Thyroid gland (tissue), 4 donors: ENCODE measurements around the gene UBE2Q2. TPM values are rescaled to one million over a fixed set of nuclear protein-coding genes. Genes with fewer than 3 reads are reported as not detected.

Source experiments
- DNase-seq, 2 donors: peaks; one replicate each; pipeline ENCODE4 v3.0.0-alpha.2; 2019
- H3K27ac ChIP-seq, 3 donors: fragments of 200-600 bp; sonication (generic); 1 replicate in 2 of 3; 2 replicates in 1 of 3; pipeline ENCODE4 v1.5.1; 2016 to 2019; ENCODE audit warnings: mild to moderate bottlenecking in 1 of 3, moderate library complexity in 1 of 3
- H3K27me3 ChIP-seq: fragments of 200-600 bp; sonication (generic); one replicate; pipeline ENCODE4 v1.5.1; 2019
- H3K36me3 ChIP-seq, 2 donors: fragments of 200-600 bp; sonication (generic); one replicate each; pipeline ENCODE4 v1.5.1; 2016 to 2019
- H3K4me1 ChIP-seq, 2 donors: fragments of 200-600 bp; sonication (generic); one replicate each; pipeline ENCODE4 v1.5.1; 2017 to 2019
- H3K4me3 ChIP-seq, 3 donors: fragments of 200-600 bp; sonication (generic); replicated peaks in 1 of 3; 1 replicate in 2 of 3; 2 replicates in 1 of 3; pipeline ENCODE4 v1.5.1; 2016; ENCODE audit warnings: mild to moderate bottlenecking in 1 of 3
- H3K9me3 ChIP-seq: fragments of 200-600 bp; sonication (generic); one replicate; pipeline ENCODE4 v1.5.1; 2017
- CTCF ChIP-seq, 6 experiments: fragments of 200-600 bp in 3 of 6; fragments of 450-650 bp in 3 of 6; sonication (generic) in 3 of 6; IDR thresholded peaks; one replicate each; pipeline ENCODE4 v1.5.1; 2016 to 2019; ENCODE audit warnings: antibody characterized with exemption in 6 of 6, mild to moderate bottlenecking in 2 of 6, inconsistent platforms in 1 of 6, moderate library complexity in 1 of 6
- POLR2A ChIP-seq, 2 donors: fragments of 450-650 bp; IDR thresholded peaks; one replicate each; pipeline ENCODE4 v1.6.1; 2017; ENCODE audit warnings: antibody characterized with exemption in 2 of 2, mild to moderate bottlenecking in 2 of 2, moderate library complexity in 1 of 2
- WGBS, 2 donors: methylation state at CpG; one replicate each; pipeline ENCODE4 v1.1.5; 2017; 5-methylcytosine and 5-hydroxymethylcytosine counted together
- intact Hi-C: fragments of 100-400 bp; cut with DNase I; formaldehyde crosslinking; loops from one replicate; pipeline ENCODE4 v1.15.1; 2023
- total RNA-seq, 4 donors: library from RNA; depleted of rRNA; stranded (reverse); fragments of >200 nt; gene quantifications; one replicate each; pipeline ENCODE4 v1.2.3, GENCODE V29; 2016

UBE2Q2 gene
- total RNA-seq, 4 donors from 2014 or later = 35.8 to 52.3 (median 44.9) TPM

GRCh38 chr15:75817138-75817935 lies 25.9 kb upstream of the UBE2Q2 start:
- H3K4me1 ChIP-seq = no peaks in the 10 kb centered on the region
- intact Hi-C loops = no loop called here
- no peak for DNase-seq
- no peak overlapping the region for H3K27ac ChIP-seq
- no peak overlapping the region for H3K4me3 ChIP-seq
- no peaks in the 10 kb centered on the region for H3K36me3 ChIP-seq
- TF ChIP-seq POLR2A (IDR thresholded peaks at IDR 0.05) (no peak), CTCF (IDR thresholded peaks at IDR 0.05) (no peak)
- no peaks in the 10 kb centered on the region for H3K27me3 ChIP-seq
- H3K9me3 ChIP-seq = no peaks in the 10 kb centered on the region
- WGBS, 2 donors = 58 to 63% methylated on average over 6 of the region's 6 CpGs

GRCh38 chr15:75820206-75820605 lies 23.0 kb upstream of the UBE2Q2 start:
- intact Hi-C loops = no loop called here
- TF ChIP-seq CTCF (IDR thresholded peaks at IDR 0.05) (no peak), POLR2A (IDR thresholded peaks at IDR 0.05) (no peak)
- Histone ChIP-seq H3K4me3 (no peak overlapping the region), H3K27me3 (no peaks in the 10 kb centered on the region), H3K4me1 (no peaks in the 10 kb centered on the region), H3K36me3 (no peaks in the 10 kb centered on the region), H3K27ac (no peak overlapping the region), H3K9me3 (no peaks in the 10 kb centered on the region)
- 93 to 98% methylated on average over 2 of the region's 2 CpGs for WGBS, 2 donors
- no peak for DNase-seq

- Histone ChIP-seq H3K27me3 (no peaks in the 10 kb centered on the region), H3K4me3 (no peak overlapping the region), H3K27ac (no peak overlapping the region), H3K9me3 (no peaks in the 10 kb centered on the region), H3K36me3 (no peaks in the 10 kb centered on the region), H3K4me1 (no peaks in the 10 kb centered on the region)
- WGBS, 2 donors = 94 to 98% methylated on average over 4 of the region's 4 CpGs
- TF ChIP-seq CTCF (IDR thresholded peaks at IDR 0.05) (no peak), POLR2A (IDR thresholded peaks at IDR 0.05) (no peak)
- intact Hi-C loops = no loop called here
- no peak for DNase-seq
Observed at GRCh38 chr15:75821786-75822345, 21.4 kb upstream of the UBE2Q2 start.

- Histone ChIP-seq H3K27me3 (no peaks in the 10 kb centered on the region), H3K4me3 (no peak overlapping the region), H3K36me3 (no peaks in the 10 kb centered on the region), H3K9me3 (no peaks in the 10 kb centered on the region), H3K27ac (no peak overlapping the region), H3K4me1 (no peaks in the 10 kb centered on the region)
- TF ChIP-seq POLR2A (IDR thresholded peaks at IDR 0.05) = no peak
- no peak for TF ChIP-seq CTCF (IDR thresholded peaks at IDR 0.05)
- WGBS, 2 donors = 74 to 86% methylated on average over 5 of the region's 5 CpGs
- intact Hi-C loops = no loop called here
- DNase-seq = no peak
Observed at GRCh38 chr15:75822685-75823278, 20.5 kb upstream of the UBE2Q2 start.
